Liver (tissue), 9 donors: ENCODE measurements around the gene GMCL1. TPM values are rescaled to one million over a fixed set of nuclear protein-coding genes. Genes with fewer than 3 reads are reported as not detected.

Experiments
- DNase-seq: peaks from one replicate; pipeline ENCODE4 v3.0.0-alpha.2; 2017; ENCODE audit warnings: low spot score
- H3K27ac ChIP-seq, 2 donors: one replicate each; pipeline ENCODE4 v1.7.0; 2013; ENCODE audit warnings: inconsistent platforms in 2 of 2, low read length in 2 of 2, control low read depth in 1 of 2, low read depth in 1 of 2, mild to moderate bottlenecking in 1 of 2
- H3K27me3 ChIP-seq, 4 donors: one replicate each; pipeline versions ENCODE4 v1.6.1 to v1.7.0; 2013; ENCODE audit warnings: low read length in 3 of 4, inconsistent platforms in 1 of 4, mild to moderate bottlenecking in 1 of 4, moderate library complexity in 1 of 4; ENCODE audit not compliant: control insufficient read depth in 4 of 4, insufficient read depth in 4 of 4
- H3K36me3 ChIP-seq, 4 donors: one replicate each; pipeline versions ENCODE4 v1.6.1 to v1.7.0; 2013; ENCODE audit warnings: low read length in 3 of 4, mild to moderate bottlenecking in 3 of 4, low read depth in 1 of 4, moderate library complexity in 1 of 4; ENCODE audit not compliant: control insufficient read depth in 4 of 4, insufficient read depth in 3 of 4
- H3K4me1 ChIP-seq, 4 donors: one replicate each; pipeline versions ENCODE4 v1.6.1 to v1.7.0; 2013; ENCODE audit warnings: low read length in 3 of 4, mild to moderate bottlenecking in 3 of 4, moderate library complexity in 1 of 4; ENCODE audit not compliant: control insufficient read depth in 4 of 4, insufficient read depth in 4 of 4
- H3K4me3 ChIP-seq, 3 donors: one replicate each; pipeline versions ENCODE4 v1.6.1 to v1.7.0; 2013; ENCODE audit warnings: low read length in 3 of 3, control low read depth in 1 of 3, low read depth in 1 of 3, mild to moderate bottlenecking in 1 of 3
- H3K9ac ChIP-seq, 2 donors: one replicate each; pipeline ENCODE4 v1.7.0; 2013; ENCODE audit warnings: low read length in 2 of 2, mild to moderate bottlenecking in 2 of 2, moderate library complexity in 2 of 2, control low read depth in 1 of 2, low read depth in 1 of 2
- H3K9me3 ChIP-seq, 4 donors: one replicate each; pipeline versions ENCODE4 v1.6.1 to v1.7.0; 2013; ENCODE audit warnings: low read length in 3 of 4; ENCODE audit not compliant: control insufficient read depth in 4 of 4
- EGR1 ChIP-seq, 2 donors: IDR thresholded peaks; 2 replicates each; pipeline ENCODE4 v1.6.1; 2016 to 2018; ENCODE audit warnings: antibody characterized with exemption in 2 of 2, low read depth in 2 of 2
- FOXA1 ChIP-seq: IDR thresholded peaks from 2 replicates; pipeline ENCODE4 v1.6.1; 2016; ENCODE audit warnings: antibody characterized with exemption
- FOXA2 ChIP-seq: IDR thresholded peaks from 2 replicates; pipeline ENCODE4 v1.6.1; 2016; ENCODE audit warnings: antibody characterized with exemption
- GABPA ChIP-seq, 2 donors: IDR thresholded peaks in 1 of 2; conservative IDR thresholded peaks in 1 of 2; 2 replicates each; pipeline ENCODE4 v1.6.1; 2016; ENCODE audit warnings: antibody characterized with exemption in 2 of 2, mild to moderate bottlenecking in 1 of 2, moderate library complexity in 1 of 2
- HNF4A ChIP-seq, 2 donors: conservative IDR thresholded peaks; 2 replicates each; pipeline ENCODE4 v1.6.1; 2016; ENCODE audit warnings: antibody characterized with exemption in 2 of 2, mild to moderate bottlenecking in 2 of 2
- HNF4G ChIP-seq: IDR thresholded peaks from 2 replicates; pipeline ENCODE4 v1.6.1; 2016; ENCODE audit warnings: antibody characterized with exemption
- JUND ChIP-seq, 2 donors: IDR thresholded peaks; 2 replicates each; pipeline ENCODE4 v1.6.1; 2016; ENCODE audit warnings: antibody characterized with exemption in 2 of 2
- NR2F2 ChIP-seq: IDR thresholded peaks from 2 replicates; pipeline ENCODE4 v1.6.1; 2016; ENCODE audit warnings: antibody characterized with exemption
- RAD21 ChIP-seq, 2 donors: IDR thresholded peaks; 2 replicates each; pipeline ENCODE4 v1.6.1; 2016; ENCODE audit warnings: antibody characterized with exemption in 2 of 2, mild to moderate bottlenecking in 2 of 2
- RXRA ChIP-seq, 2 donors: IDR thresholded peaks; 2 replicates each; pipeline ENCODE4 v1.6.1; 2017 to 2018; ENCODE audit warnings: antibody characterized with exemption in 2 of 2, mild to moderate bottlenecking in 1 of 2
- SP1 ChIP-seq: IDR thresholded peaks from 2 replicates; pipeline ENCODE4 v1.6.1; 2018; ENCODE audit warnings: antibody characterized with exemption, mild to moderate bottlenecking
- TAF1 ChIP-seq: conservative IDR thresholded peaks from 2 replicates; pipeline ENCODE4 v1.6.1; 2016; ENCODE audit warnings: antibody characterized with exemption, mild to moderate bottlenecking
- YY1 ChIP-seq: IDR thresholded peaks from 2 replicates; pipeline ENCODE4 v1.6.1; 2016; ENCODE audit warnings: antibody characterized with exemption, mild to moderate bottlenecking
- WGBS: extraction: QIAGEN DNeasy Blood & Tissue Kit; methylation state at CpG from one replicate; pipeline ENCODE4 v1.1.7; 2013; 5-methylcytosine and 5-hydroxymethylcytosine counted together
- polyA plus RNA-seq, 2 donors: library from polyadenylated mRNA; stranded (reverse) in 1 of 2; unstranded in 1 of 2; fragments of 200-250 nt in 1 of 2; fragments of >200 nt in 1 of 2; fragmentation: Nextera tagmentation in 1 of 2; extraction: Ambion mirVana in 1 of 2; gene quantifications; one replicate each; pipeline versions ENCODE4 v1.2.1 to v1.2.3, GENCODE V29; 2013 to 2015
- total RNA-seq, 2 donors: library from RNA; depleted of rRNA; stranded (reverse); fragments of >200 nt; gene quantifications; one replicate each; pipeline ENCODE4 v1.2.3, GENCODE V29; 2014
- TF ChIP-seq, protein P1 (sequence below): IDR thresholded peaks from 2 replicates; pipeline ENCODE4 v1.6.1; 2016; ENCODE audit warnings: antibody characterized with exemption
- TF ChIP-seq, protein P2 (sequence below): fragments of 150-350 bp; IDR thresholded peaks from 2 replicates; pipeline ENCODE4 v1.5.1; 2017; ENCODE audit warnings: improper control_type of control experiment, low read depth, low read length; ENCODE audit not compliant: missing input control
- TF ChIP-seq, protein P3 (sequence below): IDR thresholded peaks from 2 replicates; pipeline ENCODE4 v1.6.1; 2016; ENCODE audit warnings: antibody characterized with exemption
- TF ChIP-seq, protein P4 (sequence below): IDR thresholded peaks from 2 replicates; pipeline ENCODE4 v1.6.1; 2016; ENCODE audit warnings: antibody characterized with exemption, mild to moderate bottlenecking
- TF ChIP-seq, protein P5 (sequence below): IDR thresholded peaks from 2 replicates; pipeline ENCODE4 v1.6.1; 2016; ENCODE audit warnings: antibody characterized with exemption
- donor health status: healthy.
- donor health status: healthy.
- donor health status: healthy.
- donor health status: healthy.
- donor health status: healthy.

The GMCL1 gene
- total and polyA plus RNA-seq, 4 donors, result 5.0 to 11.2 (median 7.0) TPM

DNA sequence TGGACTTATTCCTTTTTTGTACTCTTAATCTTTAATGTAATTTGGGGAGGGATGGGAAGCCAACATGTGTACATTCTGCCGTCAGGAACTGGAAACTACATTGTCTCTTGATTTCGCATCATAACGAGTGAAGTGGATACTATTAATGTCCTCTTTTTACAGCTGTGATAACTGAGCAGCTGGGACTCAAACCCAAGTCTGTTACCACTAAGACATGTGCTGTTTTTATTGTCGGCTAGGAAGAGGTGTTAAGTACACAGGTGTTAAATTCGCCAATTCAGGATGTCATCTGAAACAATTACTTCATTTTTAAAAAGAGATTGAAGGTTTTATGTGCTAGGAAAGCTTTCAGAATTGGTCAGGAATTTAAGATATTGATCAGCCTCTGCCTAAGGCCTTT lies 6.9 kb downstream of the GMCL1 start (continued):
- TF ChIP-seq GABPA (IDR thresholded peaks at IDR 0.05 in 1 of 2, conservative IDR thresholded peaks at IDR 0.05 in 1 of 2) (no peak), FOXA2 (no peak)
- TF ChIP-seq, protein P1, sequence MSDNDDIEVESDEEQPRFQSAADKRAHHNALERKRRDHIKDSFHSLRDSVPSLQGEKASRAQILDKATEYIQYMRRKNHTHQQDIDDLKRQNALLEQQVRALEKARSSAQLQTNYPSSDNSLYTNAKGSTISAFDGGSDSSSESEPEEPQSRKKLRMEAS, result no peak
- TF ChIP-seq, protein P2, sequence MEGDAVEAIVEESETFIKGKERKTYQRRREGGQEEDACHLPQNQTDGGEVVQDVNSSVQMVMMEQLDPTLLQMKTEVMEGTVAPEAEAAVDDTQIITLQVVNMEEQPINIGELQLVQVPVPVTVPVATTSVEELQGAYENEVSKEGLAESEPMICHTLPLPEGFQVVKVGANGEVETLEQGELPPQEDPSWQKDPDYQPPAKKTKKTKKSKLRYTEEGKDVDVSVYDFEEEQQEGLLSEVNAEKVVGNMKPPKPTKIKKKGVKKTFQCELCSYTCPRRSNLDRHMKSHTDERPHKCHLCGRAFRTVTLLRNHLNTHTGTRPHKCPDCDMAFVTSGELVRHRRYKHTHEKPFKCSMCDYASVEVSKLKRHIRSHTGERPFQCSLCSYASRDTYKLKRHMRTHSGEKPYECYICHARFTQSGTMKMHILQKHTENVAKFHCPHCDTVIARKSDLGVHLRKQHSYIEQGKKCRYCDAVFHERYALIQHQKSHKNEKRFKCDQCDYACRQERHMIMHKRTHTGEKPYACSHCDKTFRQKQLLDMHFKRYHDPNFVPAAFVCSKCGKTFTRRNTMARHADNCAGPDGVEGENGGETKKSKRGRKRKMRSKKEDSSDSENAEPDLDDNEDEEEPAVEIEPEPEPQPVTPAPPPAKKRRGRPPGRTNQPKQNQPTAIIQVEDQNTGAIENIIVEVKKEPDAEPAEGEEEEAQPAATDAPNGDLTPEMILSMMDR, result no peak

DNA sequence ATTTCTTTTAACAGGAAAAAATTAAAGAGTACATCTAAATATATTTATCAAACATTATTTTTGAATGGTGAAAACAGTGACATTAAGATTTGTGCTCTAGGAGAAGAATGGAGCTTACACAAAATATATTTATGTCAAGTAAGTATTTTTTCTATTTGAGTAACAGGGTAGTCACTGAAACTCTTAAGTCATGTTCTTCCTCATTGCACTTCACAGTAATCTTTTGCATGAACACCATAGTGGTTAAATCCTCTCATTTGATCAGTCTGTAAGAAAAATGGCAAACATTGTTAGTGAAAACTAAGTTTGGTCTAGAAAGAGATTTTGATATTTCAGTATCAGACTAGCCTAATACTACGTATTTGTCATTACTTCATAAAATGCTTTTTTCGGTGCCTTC lies 8.1 kb downstream of the GMCL1 start:
- no peak for TF ChIP-seq GABPA (IDR thresholded peaks at IDR 0.05 in 1 of 2, conservative IDR thresholded peaks at IDR 0.05 in 1 of 2)
- no peak for TF ChIP-seq NR2F2
- TF ChIP-seq FOXA2, result no peak
- Histone ChIP-seq H3K27ac (no peak overlapping the region), H3K36me3 (peaks cover 0 to 2% (median 1%) of the 10 kb centered on the region in 4 donors), H3K9ac (no peak overlapping the region), H3K27me3 (no peaks in the 10 kb centered on the region), H3K4me3 (no peak overlapping the region), H3K4me1 (no peaks in the 10 kb centered on the region), H3K9me3 (no peaks in the 10 kb centered on the region)
- DNase-seq, result no peak
- over 99% methylated on average over 2 of the region's 2 CpGs for WGBS

DNA sequence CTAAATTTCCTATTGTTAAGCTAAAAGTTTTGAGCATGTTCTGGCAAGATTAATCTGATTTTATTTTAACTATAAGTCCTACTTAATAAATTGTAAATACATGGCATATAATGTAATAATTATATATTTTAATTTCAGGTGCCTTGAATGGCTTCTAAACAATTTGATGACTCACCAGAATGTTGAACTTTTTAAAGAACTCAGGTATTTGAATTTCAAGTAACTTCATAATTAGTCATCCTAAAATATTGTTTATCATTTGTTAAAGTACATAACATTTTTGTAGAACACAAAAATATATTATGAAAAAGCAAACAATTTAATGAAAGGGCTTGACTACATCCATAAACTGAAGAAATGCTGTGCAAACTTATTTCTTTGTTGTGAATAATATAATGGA lies 14.5 kb downstream of the GMCL1 start:
- H3K27me3 ChIP-seq, result no peaks in the 10 kb centered on the region
- no peak overlapping the region for H3K9ac ChIP-seq
- peaks cover 7 to 17% (median 8%) of the 10 kb centered on the region in 4 donors for H3K36me3 ChIP-seq
- H3K27ac ChIP-seq, result no peak overlapping the region
- no peak overlapping the region for H3K4me3 ChIP-seq
- H3K4me1 ChIP-seq, result no peaks in the 10 kb centered on the region
- H3K9me3 ChIP-seq, result no peaks in the 10 kb centered on the region
- no peak for DNase-seq
- TF ChIP-seq FOXA2 (no peak), GABPA (IDR thresholded peaks at IDR 0.05 in 1 of 2, conservative IDR thresholded peaks at IDR 0.05 in 1 of 2) (no peak), FOXA1 (no peak), SP1 (no peak), RXRA (IDR thresholded peaks at IDR 0.05) (no peak), JUND (IDR thresholded peaks at IDR 0.05) (no peak), EGR1 (IDR thresholded peaks at IDR 0.05; ENCODE audit: low read depth in 2 of 2) (no peak), HNF4A (conservative IDR thresholded peaks at IDR 0.05) (no peak), HNF4G (no peak), YY1 (no peak), TAF1 (no peak), NR2F2 (no peak), RAD21 (IDR thresholded peaks at IDR 0.05) (no peak)
- TF ChIP-seq, protein P3, sequence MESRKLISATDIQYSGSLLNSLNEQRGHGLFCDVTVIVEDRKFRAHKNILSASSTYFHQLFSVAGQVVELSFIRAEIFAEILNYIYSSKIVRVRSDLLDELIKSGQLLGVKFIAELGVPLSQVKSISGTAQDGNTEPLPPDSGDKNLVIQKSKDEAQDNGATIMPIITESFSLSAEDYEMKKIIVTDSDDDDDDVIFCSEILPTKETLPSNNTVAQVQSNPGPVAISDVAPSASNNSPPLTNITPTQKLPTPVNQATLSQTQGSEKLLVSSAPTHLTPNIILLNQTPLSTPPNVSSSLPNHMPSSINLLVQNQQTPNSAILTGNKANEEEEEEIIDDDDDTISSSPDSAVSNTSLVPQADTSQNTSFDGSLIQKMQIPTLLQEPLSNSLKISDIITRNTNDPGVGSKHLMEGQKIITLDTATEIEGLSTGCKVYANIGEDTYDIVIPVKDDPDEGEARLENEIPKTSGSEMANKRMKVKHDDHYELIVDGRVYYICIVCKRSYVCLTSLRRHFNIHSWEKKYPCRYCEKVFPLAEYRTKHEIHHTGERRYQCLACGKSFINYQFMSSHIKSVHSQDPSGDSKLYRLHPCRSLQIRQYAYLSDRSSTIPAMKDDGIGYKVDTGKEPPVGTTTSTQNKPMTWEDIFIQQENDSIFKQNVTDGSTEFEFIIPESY, result no peak
- TF ChIP-seq, protein P4, sequence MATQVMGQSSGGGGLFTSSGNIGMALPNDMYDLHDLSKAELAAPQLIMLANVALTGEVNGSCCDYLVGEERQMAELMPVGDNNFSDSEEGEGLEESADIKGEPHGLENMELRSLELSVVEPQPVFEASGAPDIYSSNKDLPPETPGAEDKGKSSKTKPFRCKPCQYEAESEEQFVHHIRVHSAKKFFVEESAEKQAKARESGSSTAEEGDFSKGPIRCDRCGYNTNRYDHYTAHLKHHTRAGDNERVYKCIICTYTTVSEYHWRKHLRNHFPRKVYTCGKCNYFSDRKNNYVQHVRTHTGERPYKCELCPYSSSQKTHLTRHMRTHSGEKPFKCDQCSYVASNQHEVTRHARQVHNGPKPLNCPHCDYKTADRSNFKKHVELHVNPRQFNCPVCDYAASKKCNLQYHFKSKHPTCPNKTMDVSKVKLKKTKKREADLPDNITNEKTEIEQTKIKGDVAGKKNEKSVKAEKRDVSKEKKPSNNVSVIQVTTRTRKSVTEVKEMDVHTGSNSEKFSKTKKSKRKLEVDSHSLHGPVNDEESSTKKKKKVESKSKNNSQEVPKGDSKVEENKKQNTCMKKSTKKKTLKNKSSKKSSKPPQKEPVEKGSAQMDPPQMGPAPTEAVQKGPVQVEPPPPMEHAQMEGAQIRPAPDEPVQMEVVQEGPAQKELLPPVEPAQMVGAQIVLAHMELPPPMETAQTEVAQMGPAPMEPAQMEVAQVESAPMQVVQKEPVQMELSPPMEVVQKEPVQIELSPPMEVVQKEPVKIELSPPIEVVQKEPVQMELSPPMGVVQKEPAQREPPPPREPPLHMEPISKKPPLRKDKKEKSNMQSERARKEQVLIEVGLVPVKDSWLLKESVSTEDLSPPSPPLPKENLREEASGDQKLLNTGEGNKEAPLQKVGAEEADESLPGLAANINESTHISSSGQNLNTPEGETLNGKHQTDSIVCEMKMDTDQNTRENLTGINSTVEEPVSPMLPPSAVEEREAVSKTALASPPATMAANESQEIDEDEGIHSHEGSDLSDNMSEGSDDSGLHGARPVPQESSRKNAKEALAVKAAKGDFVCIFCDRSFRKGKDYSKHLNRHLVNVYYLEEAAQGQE, result no peak
- TF ChIP-seq, protein P1, result no peak
- TF ChIP-seq, protein P2, result no peak
- TF ChIP-seq, protein P5, sequence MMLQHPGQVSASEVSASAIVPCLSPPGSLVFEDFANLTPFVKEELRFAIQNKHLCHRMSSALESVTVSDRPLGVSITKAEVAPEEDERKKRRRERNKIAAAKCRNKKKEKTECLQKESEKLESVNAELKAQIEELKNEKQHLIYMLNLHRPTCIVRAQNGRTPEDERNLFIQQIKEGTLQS, result no peak
